ENCODE measurements around the gene GRK4. TPM values are rescaled to one million over a fixed set of nuclear protein-coding genes. Genes with fewer than 3 reads are reported as not detected.
A peak's percentile ranks its signal among the peaks of the same experiment; 100 is the strongest.

Gene GRK4
- total and polyA plus RNA-seq, 2 experiments from 2014 or later, result 5.8 to 6.5 TPM

- Histone ChIP-seq H3K27me3 (replicated peaks; ENCODE audit: insufficient read depth) (no peaks in the 10 kb centered on the region), H3K27ac (no peak overlapping the region), H2AFZ (no peak overlapping the region), H3K36me3 (ENCODE audit: low read depth) (peaks cover 12% of the 10 kb centered on the region), H3K9me2 (ENCODE audit: insufficient read depth) (no peaks in the 10 kb centered on the region), H3K4me2 (ENCODE audit: unreplicated experiment) (peak overlapping the region; percentile 96), H3K4me3 (peak overlapping the region; percentile 99), H4K20me1 (ENCODE audit: insufficient read depth) (peaks cover 4% of the 10 kb centered on the region; the same call in 1 of the 2 replicates), H3K9ac (peak overlapping the region; percentile 95), H3F3A (ENCODE audit: insufficient read depth) (peaks cover 27% of the 10 kb centered on the region; the same call in 1 of the 2 replicates), H3K4me1 (ENCODE audit: insufficient read depth) (peaks cover 27% of the 10 kb centered on the region), H3K9me3 (ENCODE audit: low read depth) (no peaks in the 10 kb centered on the region), H3K79me2 (ENCODE audit: insufficient read depth) (peaks cover 80% of the 10 kb centered on the region)
- WGBS, 2 experiments (ENCODE audit: low coverage in 1 of 2, low lambda C conversion rate in 2 of 2, missing lambda C conversion rate in 2 of 2), result 69 to 79% methylated on average over 7 to 8 of the region's 8 CpGs
- DNase-seq, result peak; percentile 27
- in situ Hi-C loops (cut with MboI), result no loop called here
- TF ChIP-seq EZH2phosphoT487 (IDR thresholded peaks at IDR 0.05; ENCODE audit: insufficient read depth, low read depth) (no peak), EZH2 (IDR thresholded peaks at IDR 0.05; ENCODE audit: insufficient read depth, poor library complexity, severe bottlenecking) (no peak)
These were observed 2.0 kb upstream of the GRK4 start for GRCh38 chr4:2961421-2961810.

GRCh38 chr4:2961811-2962441, 1.4 kb upstream of the GRK4 start:
- Histone ChIP-seq H3K9me2 (ENCODE audit: insufficient read depth) (no peaks in the 10 kb centered on the region), H4K20me1 (ENCODE audit: insufficient read depth) (peaks cover 4% of the 10 kb centered on the region; the same call in 1 of the 2 replicates), H3K9ac (peak overlapping the region; percentile 95), H3K9me3 (ENCODE audit: low read depth) (no peaks in the 10 kb centered on the region), H3K27ac (peak overlapping the region; percentile 83; the same call in 1 of the 2 replicates), H2AFZ (no peak overlapping the region), H3K4me3 (peak overlapping the region; percentile 99), H3K79me2 (ENCODE audit: insufficient read depth) (peaks cover 80% of the 10 kb centered on the region), H3K4me2 (ENCODE audit: unreplicated experiment) (peak overlapping the region; percentile 96), H3K27me3 (replicated peaks; ENCODE audit: insufficient read depth) (no peaks in the 10 kb centered on the region), H3K4me1 (ENCODE audit: insufficient read depth) (peaks cover 27% of the 10 kb centered on the region), H3K36me3 (ENCODE audit: low read depth) (peaks cover 7% of the 10 kb centered on the region; the same call in 1 of the 2 replicates), H3F3A (ENCODE audit: insufficient read depth) (peaks cover 24% of the 10 kb centered on the region; the same call in 1 of the 2 replicates)
- DNase-seq, result peak; percentile 43
- TF ChIP-seq EZH2phosphoT487 (IDR thresholded peaks at IDR 0.05; ENCODE audit: insufficient read depth, low read depth), result no peak
- TF ChIP-seq EZH2 (IDR thresholded peaks at IDR 0.05; ENCODE audit: insufficient read depth, poor library complexity, severe bottlenecking), result no peak
- 46 to 51% methylated on average over 14 of the region's 14 CpGs for WGBS, 2 experiments (ENCODE audit: low coverage in 1 of 2, low lambda C conversion rate in 2 of 2, missing lambda C conversion rate in 2 of 2)
- in situ Hi-C loops (cut with MboI), result no loop called here

GRCh38 chr4:2962614-2963174, 677 bp upstream of the GRK4 start:
- Histone ChIP-seq H3K79me2 (ENCODE audit: insufficient read depth) (peaks cover 80% of the 10 kb centered on the region), H3K9me2 (ENCODE audit: insufficient read depth) (no peaks in the 10 kb centered on the region), H3K4me3 (peak overlapping the region; percentile 99), H3K9ac (peak overlapping the region; percentile 95), H4K20me1 (ENCODE audit: insufficient read depth) (peaks cover 4% of the 10 kb centered on the region; the same call in 1 of the 2 replicates), H3K27ac (peak overlapping the region; percentile 83), H3K9me3 (ENCODE audit: low read depth) (no peaks in the 10 kb centered on the region), H3K36me3 (ENCODE audit: low read depth) (no peaks in the 10 kb centered on the region), H3F3A (ENCODE audit: insufficient read depth) (peaks cover 20% of the 10 kb centered on the region; the same call in 1 of the 2 replicates), H3K27me3 (replicated peaks; ENCODE audit: insufficient read depth) (no peaks in the 10 kb centered on the region), H2AFZ (peak overlapping the region; percentile 85), H3K4me1 (ENCODE audit: insufficient read depth) (peaks cover 27% of the 10 kb centered on the region), H3K4me2 (ENCODE audit: unreplicated experiment) (peak overlapping the region; percentile 96)
- TF ChIP-seq EZH2 (IDR thresholded peaks at IDR 0.05; ENCODE audit: insufficient read depth, poor library complexity, severe bottlenecking), result no peak
- TF ChIP-seq EZH2phosphoT487 (IDR thresholded peaks at IDR 0.05; ENCODE audit: insufficient read depth, low read depth), result no peak
- 1% methylated on average over 40 of the region's 40 CpGs for WGBS, 2 experiments (ENCODE audit: low coverage in 1 of 2, low lambda C conversion rate in 2 of 2, missing lambda C conversion rate in 2 of 2)
- in situ Hi-C loops (cut with MboI), result no loop called here
- DNase-seq, result peak; percentile 75

DNA sequence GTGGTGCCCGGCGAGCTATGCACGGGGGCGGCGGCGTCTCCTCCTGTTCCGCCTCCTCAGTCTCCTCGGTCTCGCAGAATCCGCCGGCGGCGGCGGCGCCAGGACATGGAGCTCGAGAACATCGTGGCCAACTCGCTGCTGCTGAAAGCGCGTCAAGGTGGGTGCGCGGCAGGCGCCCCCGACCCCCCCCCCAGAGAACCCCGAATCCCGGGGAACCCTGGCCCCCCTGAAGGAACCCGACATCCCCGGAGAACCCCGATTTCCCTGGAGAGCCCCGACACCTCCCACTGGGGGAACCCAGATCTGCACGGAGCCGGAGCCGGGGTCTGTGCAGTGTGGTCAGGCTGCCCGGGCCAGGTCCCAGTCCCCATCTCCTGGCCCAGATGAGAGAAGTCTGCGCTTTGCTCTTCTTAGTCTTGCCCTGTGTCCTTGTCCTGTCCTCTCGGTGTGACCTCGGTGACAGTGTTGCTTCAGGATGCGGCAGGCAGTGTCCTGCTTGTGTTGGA, 648 bp downstream of the GRK4 start:
- Histone ChIP-seq H3K9me3 (ENCODE audit: low read depth) (no peaks in the 10 kb centered on the region), H3K4me3 (peak overlapping the region; percentile 99), H3K4me1 (ENCODE audit: insufficient read depth) (peaks cover 18% of the 10 kb centered on the region), H4K20me1 (ENCODE audit: insufficient read depth) (no peaks in the 10 kb centered on the region; the same call in 1 of the 2 replicates), H3K27ac (no peak overlapping the region), H3K9ac (peak overlapping the region; percentile 95), H3F3A (ENCODE audit: insufficient read depth) (peaks cover 9% of the 10 kb centered on the region; the same call in 1 of the 2 replicates), H3K79me2 (ENCODE audit: insufficient read depth) (peaks cover 72% of the 10 kb centered on the region), H3K9me2 (ENCODE audit: insufficient read depth) (no peaks in the 10 kb centered on the region), H3K36me3 (ENCODE audit: low read depth) (no peaks in the 10 kb centered on the region), H3K27me3 (replicated peaks; ENCODE audit: insufficient read depth) (no peaks in the 10 kb centered on the region), H2AFZ (peak overlapping the region; percentile 95), H3K4me2 (ENCODE audit: unreplicated experiment) (peak overlapping the region; percentile 95)
- TF ChIP-seq EZH2phosphoT487 (IDR thresholded peaks at IDR 0.05; ENCODE audit: insufficient read depth, low read depth) (no peak), EZH2 (IDR thresholded peaks at IDR 0.05; ENCODE audit: insufficient read depth, poor library complexity, severe bottlenecking) (no peak)
- in situ Hi-C loops (cut with MboI), result no loop called here
- 1% methylated on average over 19 to 37 of the region's 38 CpGs for WGBS, 2 experiments (ENCODE audit: low coverage in 1 of 2, low lambda C conversion rate in 2 of 2, missing lambda C conversion rate in 2 of 2)
- peak; percentile 85 for DNase-seq

All from GM23248 (cell line).